Measurements from ENCODE around the gene CELF4.

The CELF4 gene

DNA sequence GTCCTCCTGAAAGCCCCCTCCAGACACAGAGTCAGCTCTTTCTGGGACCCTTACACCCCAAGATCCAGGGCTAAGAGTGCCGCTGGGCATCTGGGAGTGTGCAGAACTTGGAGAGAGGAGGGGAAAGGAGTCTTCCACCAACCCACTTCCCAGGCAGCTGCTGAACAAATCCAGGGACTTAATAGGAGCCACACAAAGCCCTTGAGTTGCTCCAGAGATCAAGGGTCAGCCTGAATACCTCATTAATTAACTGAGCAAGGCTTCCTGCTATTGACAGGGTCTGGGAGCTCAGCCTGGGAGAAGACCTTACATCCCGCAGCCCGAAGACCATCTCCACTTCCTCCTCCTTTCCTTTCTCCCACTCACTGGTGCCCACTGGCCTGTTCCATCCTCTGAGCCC lies 108.3 kb downstream of the CELF4 start:
- TF ChIP-seq, protein P1, sequence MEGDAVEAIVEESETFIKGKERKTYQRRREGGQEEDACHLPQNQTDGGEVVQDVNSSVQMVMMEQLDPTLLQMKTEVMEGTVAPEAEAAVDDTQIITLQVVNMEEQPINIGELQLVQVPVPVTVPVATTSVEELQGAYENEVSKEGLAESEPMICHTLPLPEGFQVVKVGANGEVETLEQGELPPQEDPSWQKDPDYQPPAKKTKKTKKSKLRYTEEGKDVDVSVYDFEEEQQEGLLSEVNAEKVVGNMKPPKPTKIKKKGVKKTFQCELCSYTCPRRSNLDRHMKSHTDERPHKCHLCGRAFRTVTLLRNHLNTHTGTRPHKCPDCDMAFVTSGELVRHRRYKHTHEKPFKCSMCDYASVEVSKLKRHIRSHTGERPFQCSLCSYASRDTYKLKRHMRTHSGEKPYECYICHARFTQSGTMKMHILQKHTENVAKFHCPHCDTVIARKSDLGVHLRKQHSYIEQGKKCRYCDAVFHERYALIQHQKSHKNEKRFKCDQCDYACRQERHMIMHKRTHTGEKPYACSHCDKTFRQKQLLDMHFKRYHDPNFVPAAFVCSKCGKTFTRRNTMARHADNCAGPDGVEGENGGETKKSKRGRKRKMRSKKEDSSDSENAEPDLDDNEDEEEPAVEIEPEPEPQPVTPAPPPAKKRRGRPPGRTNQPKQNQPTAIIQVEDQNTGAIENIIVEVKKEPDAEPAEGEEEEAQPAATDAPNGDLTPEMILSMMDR (IDR thresholded peaks at IDR 0.05), result no peak
- Histone ChIP-seq H3K4me3 (no peak overlapping the region), H3K27ac (no peak overlapping the region)
- DNase-seq (ENCODE audit: low spot score), result no peak

- Histone ChIP-seq H3K27ac (no peak overlapping the region), H3K4me3 (no peak overlapping the region)
- DNase-seq (ENCODE audit: low spot score), result no peak
- TF ChIP-seq, protein P1 (IDR thresholded peaks at IDR 0.05), result no peak
These were observed 108.7 kb downstream of the CELF4 start for GRCh38 chr18:37456873-37457272.

- DNase-seq (ENCODE audit: low spot score), result no peak
- no peak overlapping the region for H3K27ac ChIP-seq
- TF ChIP-seq, protein P1 (IDR thresholded peaks at IDR 0.05), result no peak
These were observed 109.2 kb downstream of the CELF4 start for GRCh38 chr18:37456395-37456794.

DNA sequence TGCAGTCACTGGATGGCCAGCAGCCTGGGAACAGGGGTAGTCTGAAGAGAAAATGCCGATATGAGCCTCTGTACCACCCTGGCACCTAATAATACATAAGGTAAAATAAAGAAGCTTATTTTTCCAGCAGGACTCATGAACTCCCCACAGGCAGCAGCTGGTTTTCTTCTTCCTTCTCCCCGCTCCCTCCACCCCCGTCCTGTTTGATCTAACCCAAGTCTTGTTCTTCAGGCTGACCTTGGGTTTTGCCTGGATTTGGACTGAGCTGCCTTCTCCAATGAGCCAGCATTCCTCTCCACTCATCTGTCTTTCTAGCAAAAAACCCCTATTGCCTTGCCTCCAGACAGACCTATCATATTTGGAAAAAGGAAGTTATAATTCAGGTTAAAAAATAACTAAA lies 111.8 kb downstream of the CELF4 start:
- Histone ChIP-seq H3K27ac (no peak overlapping the region), H3K4me3 (no peak overlapping the region)
- no peak for DNase-seq (ENCODE audit: low spot score)
- TF ChIP-seq, protein P1 (IDR thresholded peaks at IDR 0.05), result no peak

More at GRCh38 chr18:37456395-37456794, 109.2 kb downstream of the CELF4 start:
- no peak overlapping the region for H3K4me3 ChIP-seq

- TF ChIP-seq, protein P1 (IDR thresholded peaks at IDR 0.05), result no peak
- no peak for DNase-seq (ENCODE audit: low spot score)
- H3K27ac ChIP-seq, result no peak overlapping the region
- H3K4me3 ChIP-seq, result no peak overlapping the region
These were observed 112.8 kb downstream of the CELF4 start for GRCh38 chr18:37452682-37453385.

DNA sequence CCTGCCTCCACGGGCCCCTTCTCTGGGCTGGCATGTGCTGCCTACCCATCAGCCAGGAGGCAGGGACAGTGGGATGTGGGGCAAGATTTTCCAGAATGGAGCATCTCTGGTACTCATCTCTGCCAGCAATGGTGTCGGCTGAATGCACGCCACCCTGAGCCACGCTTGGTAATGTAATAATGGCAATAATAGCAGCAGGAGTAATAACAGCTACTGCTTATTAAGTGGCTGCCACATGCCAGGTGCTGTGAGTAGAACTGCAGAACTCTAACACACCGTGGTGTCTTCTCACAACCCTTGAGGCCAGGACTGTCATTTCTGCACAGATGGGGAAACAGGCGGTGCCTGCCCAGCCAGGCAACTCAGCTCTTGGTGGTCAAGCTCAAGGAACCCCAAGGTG lies 113.6 kb downstream of the CELF4 start:
- DNase-seq (ENCODE audit: low spot score), result no peak
- Histone ChIP-seq H3K27ac (no peak overlapping the region), H3K4me3 (no peak overlapping the region)
- TF ChIP-seq, protein P1 (IDR thresholded peaks at IDR 0.05), result no peak

GRCh38 chr18:37451239-37451825 lies 114.3 kb downstream of the CELF4 start:
- TF ChIP-seq, protein P1 (IDR thresholded peaks at IDR 0.05), result no peak
- H3K27ac ChIP-seq, result no peak overlapping the region

More at GRCh38 chr18:37451239-37451825, 114.3 kb downstream of the CELF4 start:
- DNase-seq (ENCODE audit: low spot score), result no peak
- no peak overlapping the region for H3K4me3 ChIP-seq

Measured in coronary artery (tissue), 2 donors.